Right renal pelvis (tissue), 4 donors: ENCODE results near the gene MUSTN1. TPM values are rescaled to one million over a fixed set of nuclear protein-coding genes. Genes with fewer than 3 reads are reported as not detected.

Source experiments
- DNase-seq, 4 donors: peaks; one replicate each; pipeline ENCODE4 v3.0.0-alpha.2; 2013; ENCODE audit warnings: low read depth in 4 of 4, low spot score in 3 of 4, missing footprints in 1 of 4
- polyA plus RNA-seq, 4 donors: library from polyadenylated mRNA; unstranded; fragments of 120-200 nt; gene quantifications; one replicate each; pipeline ENCODE4 v1.2.1, GENCODE V29; 2013; ENCODE audit not compliant: insufficient read length in 4 of 4

Gene MUSTN1
- polyA plus RNA-seq = 1 to 10 TPM in 1 of 4 donors, under 1 TPM in 2, not detected in 1; 0.60 to 1.0 (median 0.62) TPM

DNA sequence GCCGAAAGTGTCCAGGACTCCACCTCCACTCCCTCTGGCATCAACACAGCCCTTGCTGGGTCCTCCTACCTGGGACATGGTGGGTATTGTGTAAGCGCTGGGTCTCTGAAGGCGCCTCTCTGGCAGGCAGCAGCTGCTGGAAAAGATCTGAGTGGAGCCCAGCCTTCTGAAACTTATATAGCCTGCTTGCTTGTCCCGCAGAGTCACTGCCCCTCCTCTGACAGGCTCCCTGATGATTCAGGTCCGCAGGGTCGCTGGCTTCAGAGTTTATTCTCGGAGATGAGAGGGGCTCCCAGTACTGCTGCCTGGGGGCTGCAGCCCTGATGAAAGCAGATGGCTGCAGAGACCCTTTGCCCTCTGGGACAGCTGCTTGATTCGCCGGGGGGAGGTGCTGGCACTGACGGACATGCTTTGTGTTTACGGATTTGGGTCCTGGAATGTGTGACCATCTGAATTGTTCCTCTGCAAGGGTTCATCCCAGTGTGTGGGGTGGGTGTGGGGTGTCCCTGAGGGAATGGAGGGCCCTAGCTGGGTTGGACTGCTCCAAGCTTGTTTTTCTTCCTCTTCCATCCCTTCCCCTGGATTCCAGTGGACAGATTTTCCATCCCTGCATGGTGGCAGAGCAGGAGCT, at the start of gene MUSTN1:
MUSTN1 (minus strand) TSS at position 149 of the 631 bp plus-strand sequence; CDS start at position 78, 71 bp downstream.
- DNase-seq = peak in 1 of 4 donors; percentile 15

DNA sequence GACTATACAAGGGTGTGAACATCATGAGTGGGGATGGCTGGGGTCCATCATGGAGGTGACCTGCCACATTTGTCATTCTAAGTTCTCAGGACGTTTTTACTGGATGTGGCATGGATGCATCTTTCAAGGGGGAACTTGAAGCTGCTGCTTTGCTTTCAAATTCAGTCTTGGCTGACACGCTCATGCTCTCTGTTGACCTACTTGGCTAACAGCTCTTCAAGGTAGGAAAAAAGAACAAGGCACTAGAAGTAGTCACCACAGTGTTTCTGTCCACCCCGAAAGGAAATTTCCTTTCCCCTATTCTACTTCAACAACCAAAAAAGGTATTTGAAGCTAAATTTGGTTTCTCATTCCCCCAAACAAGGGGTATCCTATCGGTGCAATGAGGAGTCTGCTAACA, 47.6 kb upstream of the MUSTN1 start:
- DNase-seq = no peak

DNA sequence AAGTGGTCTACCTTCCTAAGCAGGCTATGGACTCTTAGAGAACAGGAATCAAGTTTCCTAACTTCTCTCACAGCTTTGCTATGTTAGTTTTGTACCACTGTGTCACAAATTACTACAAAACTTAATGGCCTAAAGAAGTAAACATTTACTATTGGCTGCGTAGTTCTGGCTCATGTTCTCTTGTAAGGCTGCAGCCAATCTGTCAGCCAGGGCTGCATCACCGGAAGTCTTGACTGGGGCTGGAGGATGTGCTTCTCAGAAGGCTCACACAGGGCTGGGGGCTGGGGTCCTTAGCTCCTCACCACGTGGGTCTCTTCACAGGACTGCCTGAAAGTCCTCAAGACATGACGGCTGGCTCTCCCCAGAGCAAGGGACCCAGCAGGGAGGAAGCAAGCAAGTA, 47.1 kb upstream of the MUSTN1 start:
- no peak for DNase-seq

DNA sequence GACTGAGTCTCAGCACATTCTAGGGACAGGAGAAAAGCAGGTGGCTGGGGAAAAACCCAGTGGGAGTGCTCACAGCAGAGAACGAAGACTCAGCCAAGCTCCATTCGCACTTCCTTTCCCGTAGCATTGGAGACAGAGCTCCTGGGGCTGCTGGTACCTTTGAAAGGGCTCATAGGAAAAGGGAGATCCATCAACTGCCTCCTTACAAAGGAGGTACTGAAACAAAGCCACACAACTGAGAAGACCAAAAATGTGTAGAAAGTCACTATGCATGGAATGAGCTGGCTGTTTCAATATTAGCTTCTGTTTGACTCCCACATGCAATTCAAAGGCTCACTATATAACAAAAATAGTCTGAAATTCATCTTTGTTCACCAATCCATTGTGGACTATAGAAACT, 45.7 kb upstream of the MUSTN1 start:
- no peak for DNase-seq

DNA sequence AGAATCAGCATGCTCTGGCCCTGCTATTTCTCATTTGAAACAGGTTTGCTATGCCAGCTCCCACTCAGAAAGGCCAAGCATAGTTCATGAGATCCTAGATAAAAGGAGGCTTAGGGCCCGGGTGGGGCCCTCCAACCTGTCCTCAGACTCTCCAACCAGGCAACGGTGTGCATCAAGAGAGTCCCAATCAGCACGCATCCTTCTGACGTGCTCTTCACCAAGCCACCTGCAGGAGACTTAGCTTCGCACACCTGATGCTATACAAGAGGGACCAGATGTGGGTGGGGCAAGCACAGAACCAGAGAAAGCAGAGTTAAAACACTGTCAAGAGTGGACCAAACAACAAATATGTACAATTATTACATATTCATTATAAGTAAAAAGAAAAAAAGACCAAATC, 45.2 kb upstream of the MUSTN1 start:
- DNase-seq = no peak

DNA sequence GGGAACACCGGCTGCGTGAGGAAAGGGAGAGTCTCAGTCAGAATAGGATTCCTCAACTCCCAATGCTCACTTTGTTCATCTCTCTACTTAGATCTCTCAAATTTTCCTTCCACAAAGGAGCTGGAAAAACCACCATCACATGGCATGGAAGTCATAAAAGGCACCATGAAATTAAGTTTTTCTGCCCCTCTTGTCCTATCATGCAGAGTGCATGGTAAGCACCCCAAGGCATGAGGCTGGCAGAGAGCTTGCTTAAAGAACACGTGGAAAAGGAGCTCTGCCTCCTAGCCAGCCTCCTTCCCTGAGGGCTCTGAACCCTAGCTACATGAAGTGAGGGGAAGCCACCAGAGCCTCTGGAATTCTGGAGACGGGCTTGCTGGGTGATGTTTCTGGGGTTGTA, 44.8 kb upstream of the MUSTN1 start:
- DNase-seq = no peak

DNA sequence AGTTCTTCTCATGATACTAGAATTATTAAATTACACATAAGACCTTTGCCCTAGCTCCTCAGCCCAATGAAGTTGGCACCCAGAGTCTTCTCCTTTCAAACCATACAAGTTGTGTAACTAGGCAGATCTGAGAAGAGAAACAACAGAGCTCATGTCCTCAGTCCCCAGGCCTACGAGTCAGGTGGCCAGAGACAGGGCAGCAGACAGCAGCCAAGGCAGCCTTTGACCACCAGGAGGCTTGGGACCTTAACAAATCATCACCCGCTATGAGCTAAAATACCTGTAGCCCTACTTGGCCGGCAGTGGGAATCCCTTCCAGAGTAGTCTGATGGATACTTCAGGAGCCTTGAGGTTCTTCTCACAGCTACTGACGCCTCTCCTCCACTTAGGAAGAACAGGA, 44.3 kb upstream of the MUSTN1 start:
- no peak for DNase-seq

DNA sequence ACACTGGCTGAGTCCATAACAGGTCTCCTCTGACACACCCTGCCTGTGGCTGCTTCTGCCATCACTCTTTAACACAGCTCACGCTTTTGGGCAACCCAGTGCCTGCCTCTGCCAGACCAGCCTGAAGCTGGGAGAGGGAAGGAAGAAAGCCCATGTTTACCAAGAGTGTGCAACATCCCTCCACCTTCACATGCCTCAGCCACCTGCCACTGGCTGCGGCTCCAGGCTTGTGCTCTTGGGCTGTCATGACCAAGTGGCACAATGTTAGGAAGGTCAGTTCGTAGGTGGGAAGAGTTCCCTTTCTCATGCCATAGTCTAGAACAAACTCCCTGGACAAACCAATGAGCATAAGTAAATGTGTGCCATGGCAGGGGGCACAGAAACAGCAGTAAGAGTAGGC, 42.3 kb upstream of the MUSTN1 start:
- no peak for DNase-seq

DNA sequence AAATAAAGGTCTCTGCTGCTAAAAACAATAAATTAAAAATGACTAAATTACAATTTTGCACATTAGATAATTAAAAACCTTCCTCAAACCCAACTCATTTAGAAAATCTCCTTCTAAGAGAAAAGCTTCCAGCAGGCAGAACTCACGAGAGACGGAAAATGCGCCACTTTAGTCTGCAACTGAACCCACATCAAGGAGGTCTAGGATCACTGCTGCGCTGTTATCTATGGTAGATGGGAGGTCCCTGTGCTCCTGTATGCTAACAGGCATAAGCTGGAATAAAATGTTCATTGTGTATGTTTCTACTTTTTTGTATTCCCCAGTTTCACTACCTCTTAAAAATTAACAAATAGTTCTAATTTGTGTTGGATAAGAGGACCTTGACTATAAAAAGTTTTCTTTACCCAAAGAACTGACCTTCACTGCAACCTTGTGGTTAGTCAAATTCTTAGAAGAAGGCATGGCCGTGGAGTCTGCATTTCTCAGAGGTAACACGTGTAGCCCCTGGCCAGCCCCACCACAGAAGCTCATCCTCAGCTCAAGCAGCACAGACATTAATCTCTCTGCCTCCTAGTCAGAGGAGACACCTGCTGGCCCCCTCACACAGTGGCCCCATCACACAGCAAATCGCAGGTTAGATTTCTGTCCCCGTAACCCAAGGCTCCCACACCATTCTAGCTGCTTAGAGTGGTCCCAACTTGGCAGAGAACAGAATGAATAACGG, 40.2 kb upstream of the MUSTN1 start:
- no peak for DNase-seq

DNA sequence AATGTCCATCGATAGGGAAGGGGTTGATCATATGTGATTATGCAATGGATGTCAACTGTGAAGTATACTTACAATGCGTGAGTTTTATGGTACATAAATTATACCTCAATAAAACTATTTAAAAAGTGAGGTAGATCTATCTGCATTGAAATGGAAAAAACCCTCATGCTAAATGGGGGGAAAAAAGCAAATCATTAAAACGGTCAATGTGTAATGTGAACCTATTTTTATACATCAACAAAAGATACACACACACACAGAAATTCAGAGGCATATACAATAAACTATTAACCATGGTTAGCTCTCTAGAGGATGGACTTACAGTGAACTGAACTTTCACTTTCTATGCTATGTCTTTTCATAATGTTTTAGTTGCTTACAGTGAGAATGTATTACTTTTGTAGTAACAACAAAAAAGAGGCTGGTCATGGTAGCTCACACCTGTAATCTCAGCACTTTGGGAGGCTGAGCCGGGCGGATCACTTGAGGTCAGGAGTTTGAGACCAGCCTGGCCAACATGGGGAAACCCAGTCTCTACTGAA, 39.4 kb upstream of the MUSTN1 start:
- no peak for DNase-seq

DNA sequence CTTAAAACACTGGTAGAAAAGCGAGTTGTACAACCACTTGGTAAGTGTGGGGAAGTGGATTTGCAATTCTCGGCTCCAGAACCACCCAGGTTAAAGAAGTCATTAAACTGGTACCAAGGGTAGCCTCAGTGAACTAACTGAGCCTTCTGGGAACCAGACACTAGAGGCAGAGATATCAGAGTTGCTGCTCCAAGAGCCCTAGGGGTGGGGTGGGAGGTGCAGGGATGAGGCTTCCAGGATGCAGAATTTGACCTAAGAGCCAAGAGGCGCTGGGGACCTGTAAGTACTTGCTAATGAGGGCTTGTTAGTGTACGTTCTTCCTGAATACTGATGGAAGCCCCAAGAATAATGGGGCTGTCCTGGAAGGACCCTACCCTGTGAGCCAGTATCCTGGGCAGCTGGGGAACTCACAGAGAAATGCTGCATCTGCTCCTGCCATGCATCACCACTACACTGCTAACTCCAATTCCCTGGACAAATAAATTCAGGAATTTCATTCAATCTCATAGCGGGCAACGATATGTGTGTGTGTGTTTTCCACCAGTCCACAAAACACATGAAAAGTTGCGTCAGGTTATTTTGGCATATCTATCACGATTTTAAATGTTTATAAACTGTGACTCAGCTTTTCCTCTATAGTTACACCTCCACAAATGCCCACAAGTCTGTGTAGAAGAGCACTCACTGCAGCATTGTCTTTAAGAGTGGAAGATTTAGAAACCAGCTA, 38.8 kb upstream of the MUSTN1 start:
- no peak for DNase-seq

DNA sequence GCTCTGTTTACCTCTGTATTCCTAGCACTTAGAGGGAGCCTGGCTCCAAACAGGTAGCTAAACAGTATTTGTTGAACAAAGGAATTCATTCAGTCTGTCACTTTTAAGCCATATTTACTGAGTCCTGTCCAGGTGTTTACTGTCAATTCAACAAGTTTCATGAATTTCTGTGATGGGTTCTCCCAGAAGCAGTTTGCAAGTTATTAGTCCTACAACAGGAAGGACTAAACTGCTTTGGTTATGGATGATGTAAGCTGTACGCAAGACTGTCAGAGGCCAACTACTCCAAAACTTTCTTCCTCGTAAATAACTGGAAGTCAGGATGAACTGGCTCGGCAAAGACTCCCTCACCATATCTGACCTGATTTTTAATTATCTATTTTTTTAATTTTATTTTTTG, 37.4 kb upstream of the MUSTN1 start:
- no peak for DNase-seq

DNA sequence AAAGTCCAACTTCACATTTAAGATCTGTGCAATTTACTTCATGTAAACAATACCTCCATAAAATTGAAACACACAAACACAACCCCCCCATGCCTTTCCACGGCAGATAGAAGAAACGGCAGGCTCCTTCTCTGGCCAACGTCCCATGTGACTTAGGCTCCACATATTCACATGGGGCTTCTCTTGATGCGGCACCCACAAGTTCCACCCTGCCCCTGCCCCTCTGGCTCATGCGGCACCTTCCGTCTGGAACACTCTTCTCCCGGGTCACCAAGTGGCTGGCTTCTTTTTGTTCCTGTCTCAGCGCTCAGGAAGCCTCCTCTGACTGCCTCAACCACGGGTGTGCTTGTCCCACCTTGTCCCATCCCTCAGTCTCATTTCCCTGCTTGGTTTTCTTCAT, 36.9 kb upstream of the MUSTN1 start:
- DNase-seq = no peak

DNA sequence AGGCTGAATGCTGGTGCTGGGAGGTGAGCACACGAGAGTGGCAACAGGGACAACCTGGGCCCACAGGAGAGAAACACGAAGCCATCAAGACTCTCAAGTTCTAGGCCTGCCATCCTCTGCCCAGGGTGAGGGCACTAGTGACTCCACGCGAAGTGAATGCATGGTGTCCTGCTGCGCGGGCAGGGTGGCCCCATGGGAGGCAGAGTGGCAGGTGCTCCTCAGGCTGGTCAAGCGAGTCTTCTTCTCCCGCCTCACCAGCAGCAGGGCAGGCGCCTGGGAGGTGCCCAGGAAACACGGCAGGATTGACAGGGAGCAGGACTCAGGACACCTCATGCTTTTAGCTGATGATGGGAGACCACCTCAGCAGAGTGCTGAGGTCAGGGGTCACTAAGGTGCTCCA, 35.7 kb upstream of the MUSTN1 start:
- no peak for DNase-seq

DNA sequence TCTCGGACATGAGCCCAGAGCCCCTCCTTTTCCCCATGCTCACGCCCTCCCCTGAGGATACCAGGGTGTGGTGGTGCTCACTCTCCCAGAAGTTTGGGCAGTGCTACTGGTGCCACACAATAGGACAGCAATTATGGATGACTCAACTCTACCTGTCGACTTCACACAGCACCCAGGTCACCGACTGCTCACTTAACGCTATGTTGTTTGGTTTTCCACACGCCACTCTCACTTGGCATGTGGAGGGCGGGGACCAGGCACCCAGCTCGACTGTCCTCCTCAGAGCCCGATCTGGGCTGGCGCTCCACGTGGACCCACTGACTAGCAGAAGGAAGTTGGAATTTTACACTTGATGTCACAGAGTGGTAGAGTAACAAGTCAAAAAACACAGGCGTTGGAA, 31.6 kb upstream of the MUSTN1 start:
- no peak for DNase-seq

DNA sequence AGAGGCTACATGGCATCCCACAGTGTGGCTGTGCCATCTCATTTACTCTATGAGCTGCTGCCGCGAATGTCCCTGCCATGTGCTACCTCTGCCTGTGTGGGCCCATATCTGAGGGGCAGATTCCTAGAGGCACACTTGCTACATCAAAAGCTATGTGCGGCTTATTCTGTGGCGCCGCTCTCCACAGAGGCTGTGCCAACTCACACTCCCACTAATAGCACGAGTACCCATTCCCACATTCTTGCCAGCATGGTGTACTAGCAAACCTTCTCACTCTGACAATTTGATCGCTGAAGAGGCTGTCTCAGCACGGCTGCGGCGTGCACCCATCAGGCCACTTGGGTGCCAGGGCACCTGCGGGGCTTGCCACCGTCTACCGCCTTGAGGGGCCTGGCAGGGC, 31.2 kb upstream of the MUSTN1 start:
- DNase-seq = no peak

DNA sequence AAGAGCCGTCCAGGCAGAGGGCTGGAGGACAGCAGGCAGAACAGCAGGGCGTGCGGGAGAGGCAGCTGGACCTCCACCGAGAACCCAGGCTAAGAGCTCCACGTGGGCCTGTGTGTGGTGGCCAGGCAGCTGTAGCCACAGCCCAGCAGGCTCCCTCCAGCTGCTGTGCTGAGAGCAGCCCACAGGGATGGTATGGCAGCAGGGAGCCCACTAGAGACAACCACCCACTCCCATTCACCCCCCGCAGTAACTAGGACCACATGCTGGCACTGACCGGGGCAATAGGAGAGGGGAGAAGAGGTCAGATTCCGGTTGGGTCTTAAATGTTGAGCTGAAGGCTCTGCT, 25.6 kb upstream of the MUSTN1 start:
- DNase-seq = no peak

DNA sequence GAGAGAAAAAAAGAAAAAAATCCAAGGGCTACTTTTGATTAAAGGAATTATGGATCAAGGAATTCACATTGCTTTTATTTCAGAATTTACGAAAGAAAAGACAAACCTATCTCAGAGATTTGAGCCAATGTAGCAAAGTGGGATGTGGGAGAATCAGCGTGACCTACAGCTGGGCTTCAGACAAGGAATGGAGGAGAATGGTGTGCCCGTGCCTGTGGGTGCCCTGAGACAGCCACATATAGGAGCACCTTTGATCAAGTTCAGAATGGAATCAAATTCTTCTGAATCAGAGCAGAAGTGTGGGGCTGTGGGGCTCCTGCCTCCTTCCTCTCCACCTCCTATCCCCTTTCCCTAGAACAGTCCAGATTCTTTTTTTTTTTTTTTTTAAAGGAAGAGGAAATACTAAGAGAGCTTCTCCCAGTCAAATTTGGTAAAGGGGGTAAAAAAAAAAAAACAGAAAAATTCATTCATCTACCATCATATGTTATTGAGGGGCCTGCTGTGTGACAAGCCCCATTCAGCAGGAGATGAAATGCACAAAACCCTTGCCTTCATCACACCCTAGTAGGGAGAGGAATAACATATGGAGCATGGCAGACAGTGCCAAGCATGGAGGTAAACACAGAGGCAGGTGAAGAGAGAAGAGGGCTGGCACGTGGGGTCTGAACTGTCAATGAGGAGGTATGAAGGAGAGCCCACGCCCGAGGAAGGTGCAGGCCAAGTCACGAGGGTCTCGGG, 25.0 kb upstream of the MUSTN1 start:
- DNase-seq = no peak

DNA sequence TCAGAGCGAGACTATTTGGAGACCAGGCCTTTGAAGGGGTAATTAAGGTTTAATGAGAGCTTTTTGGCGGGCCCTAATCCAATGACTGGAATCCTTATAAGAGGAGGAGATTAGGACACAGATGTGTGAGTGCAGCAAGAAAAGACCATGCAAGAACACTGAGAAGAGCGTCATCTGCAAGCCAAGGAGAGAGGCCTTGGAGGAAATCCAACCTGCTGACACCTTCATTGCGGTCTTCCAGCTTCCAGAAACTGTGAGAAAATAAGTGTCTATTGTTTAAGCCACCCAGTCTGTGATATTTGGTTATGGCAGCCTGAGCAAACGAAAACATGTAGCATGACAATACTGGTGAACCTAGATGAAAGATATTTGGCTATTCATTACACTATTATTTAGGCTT, 23.0 kb upstream of the MUSTN1 start:
- DNase-seq = no peak

DNA sequence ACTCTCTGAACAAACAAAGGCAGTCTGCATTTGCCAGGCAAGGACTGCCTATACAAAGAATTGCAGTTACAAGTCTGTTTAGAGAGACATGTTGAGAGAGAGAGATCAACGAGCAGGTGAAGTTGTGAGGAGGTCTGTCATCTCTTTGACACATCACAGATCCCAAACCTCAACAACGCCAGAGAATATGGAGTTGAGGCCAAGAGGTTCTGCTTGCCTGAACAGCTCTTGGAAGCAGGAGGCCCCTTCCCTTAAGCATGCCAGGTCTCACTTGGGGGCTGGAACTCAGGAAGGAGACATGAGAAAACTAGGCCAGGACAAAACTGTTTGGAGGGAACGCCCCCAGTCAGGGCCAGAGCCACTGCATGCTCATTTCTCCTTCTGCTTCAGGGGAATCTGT, 22.3 kb upstream of the MUSTN1 start:
- DNase-seq = no peak

DNA sequence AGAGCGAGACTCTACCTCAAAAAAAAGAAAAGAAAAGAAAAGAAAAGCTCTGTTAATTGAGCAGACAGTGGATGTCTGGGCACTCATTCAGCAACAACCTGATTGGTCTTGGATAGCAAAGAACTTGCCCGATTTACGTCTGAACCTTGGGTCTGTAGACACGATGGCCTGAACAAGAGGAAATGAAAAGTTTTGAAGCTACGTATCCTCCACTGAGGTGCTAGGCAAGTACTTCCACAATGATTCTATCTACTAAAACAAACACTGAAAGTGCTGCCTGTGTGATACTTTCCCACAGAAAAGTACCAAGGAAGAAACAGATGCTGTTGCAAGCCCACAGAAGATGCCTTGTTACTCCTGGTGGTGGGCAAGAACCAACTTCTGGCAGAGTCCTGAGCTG, 21.8 kb upstream of the MUSTN1 start:
- no peak for DNase-seq
